ENCODE results near the gene FIS1.

DNA sequence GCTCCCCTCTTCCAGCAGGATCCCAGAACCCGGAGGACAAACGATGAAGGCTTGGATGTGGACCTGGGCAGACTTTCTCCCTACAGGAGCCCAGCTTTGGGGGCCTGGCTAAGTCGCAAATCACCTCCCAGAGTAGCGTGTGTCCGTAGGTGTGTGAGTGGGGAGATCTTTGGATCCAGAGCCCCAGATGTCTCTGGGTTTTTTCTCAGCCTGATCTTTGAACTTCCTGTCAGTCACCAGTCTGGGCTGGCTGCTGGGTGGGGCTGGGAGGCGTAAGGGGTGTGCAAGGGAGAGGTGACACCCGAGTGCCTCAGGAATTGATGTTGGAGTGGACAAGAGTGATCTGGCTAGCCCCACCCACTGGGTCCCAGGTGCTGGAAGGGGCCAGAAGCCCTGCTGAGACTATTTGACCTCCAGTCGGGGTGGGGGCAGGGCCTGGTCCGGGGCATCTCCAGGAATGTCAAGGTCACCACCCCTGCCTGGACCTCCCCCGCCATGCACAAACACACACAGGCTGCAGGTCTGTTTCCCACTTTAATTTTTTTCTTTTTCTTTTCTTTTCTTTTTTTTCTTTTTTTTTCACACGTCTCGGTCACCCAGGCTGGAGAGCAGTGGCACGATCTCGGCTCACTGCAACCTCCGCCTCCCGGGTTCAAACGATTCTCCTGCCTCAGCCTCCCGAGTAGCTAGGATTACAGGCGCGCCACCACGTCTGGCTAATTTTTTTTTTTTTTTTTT, 43.9 kb downstream of the FIS1 start, which contains the start of gene MOGAT3:
- TF ChIP-seq POLR2A (IDR thresholded peaks at IDR 0.05) = no peak
- TF ChIP-seq, protein P1, sequence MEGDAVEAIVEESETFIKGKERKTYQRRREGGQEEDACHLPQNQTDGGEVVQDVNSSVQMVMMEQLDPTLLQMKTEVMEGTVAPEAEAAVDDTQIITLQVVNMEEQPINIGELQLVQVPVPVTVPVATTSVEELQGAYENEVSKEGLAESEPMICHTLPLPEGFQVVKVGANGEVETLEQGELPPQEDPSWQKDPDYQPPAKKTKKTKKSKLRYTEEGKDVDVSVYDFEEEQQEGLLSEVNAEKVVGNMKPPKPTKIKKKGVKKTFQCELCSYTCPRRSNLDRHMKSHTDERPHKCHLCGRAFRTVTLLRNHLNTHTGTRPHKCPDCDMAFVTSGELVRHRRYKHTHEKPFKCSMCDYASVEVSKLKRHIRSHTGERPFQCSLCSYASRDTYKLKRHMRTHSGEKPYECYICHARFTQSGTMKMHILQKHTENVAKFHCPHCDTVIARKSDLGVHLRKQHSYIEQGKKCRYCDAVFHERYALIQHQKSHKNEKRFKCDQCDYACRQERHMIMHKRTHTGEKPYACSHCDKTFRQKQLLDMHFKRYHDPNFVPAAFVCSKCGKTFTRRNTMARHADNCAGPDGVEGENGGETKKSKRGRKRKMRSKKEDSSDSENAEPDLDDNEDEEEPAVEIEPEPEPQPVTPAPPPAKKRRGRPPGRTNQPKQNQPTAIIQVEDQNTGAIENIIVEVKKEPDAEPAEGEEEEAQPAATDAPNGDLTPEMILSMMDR (IDR thresholded peaks at IDR 0.05) = no peak
